ENCODE measurements around the gene TBC1D9B. TPM values are rescaled to one million over a fixed set of nuclear protein-coding genes. Genes with fewer than 3 reads are reported as not detected.

The TBC1D9B gene
- total RNA-seq: 62.9 TPM

DNA sequence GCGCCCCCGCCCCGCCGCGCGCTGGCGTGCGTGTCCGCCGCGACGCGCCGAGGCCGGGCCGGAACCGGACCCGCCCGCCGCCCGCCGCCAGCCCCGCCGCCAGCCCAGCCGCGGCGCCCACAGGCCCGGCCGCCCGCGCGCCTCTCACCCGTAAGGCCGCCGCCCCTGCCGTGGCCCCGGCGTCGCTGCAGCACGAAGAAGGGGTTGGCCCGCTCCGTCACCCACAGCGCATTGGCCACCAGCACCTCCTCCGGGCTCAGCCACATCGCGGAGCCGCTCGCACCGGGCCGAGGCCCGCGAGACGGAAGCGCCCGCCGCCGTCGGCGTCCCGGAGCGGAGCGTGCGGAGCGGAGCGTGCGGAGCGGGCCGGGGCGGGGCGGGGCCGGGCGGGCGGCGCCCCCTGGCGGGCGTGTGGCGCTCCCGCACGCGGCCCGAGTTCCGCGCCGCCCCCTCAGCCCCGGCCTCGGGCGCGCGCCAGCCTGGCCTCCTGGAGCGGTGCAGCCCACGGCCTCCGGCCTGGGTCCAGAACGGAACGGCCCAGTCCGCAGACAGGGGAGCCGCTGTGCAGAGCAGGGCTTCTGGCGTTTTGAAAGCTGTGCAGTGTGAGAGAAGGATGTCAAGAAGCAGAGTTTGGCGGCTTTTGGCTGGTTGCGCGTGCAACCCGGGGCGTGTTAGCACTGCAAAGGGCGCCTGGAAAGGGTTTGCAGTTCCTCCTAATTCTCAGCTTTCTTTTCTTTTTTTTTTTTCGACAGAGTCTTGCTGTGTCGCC lies at the start of gene TBC1D9B:
Gene TBC1D9B (minus strand): TSS at position 342 of the 769 bp plus-strand sequence. CDS start 76 bp downstream, at position 266.

DNA sequence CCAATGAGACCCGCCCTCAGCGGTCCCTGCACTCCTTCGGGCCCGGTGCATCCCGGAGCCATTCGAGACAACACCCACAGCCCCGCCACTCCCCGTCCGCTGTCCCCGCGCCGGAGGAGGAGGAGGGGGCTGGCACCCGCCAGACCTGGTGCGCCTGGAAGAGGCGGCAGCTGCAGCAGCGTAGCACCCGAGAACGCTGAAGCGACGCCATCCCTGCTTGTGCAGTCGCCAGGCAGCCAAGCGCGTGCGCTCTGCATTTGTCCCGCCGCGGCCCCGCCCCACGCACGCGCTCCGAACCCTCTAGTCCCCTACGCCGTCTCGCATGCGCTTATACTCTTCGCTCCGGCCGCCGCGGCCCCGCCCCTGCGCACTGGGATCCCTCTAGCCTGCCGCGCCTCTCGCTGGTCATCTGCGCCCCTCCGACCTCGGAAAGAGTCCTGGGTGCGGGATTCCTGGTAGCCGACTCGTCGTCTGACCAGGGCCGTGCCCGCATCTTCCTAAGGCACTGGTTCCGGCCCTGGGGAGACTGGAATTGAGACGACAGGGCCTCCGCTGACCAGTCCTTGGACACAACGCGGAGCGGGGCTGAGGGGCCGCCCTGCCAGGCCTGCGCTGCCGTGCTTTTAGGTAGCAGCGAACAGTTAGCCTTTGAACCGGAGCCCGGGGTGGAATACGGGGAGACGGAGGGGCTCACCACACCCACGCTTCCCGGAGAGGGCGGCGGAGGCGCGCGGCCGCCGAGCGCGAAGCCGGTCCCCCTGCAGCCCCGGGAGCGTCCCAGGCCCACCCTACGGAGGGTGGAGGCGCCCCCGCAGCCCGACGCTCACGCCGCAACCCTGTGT lies 48.9 kb downstream of the TBC1D9B start, which contains the start of gene MRNIP:
Gene MRNIP (minus strand): TSS at position 232 of the 842 bp plus-strand sequence. CDS start 21 bp downstream, at position 211.

DNA sequence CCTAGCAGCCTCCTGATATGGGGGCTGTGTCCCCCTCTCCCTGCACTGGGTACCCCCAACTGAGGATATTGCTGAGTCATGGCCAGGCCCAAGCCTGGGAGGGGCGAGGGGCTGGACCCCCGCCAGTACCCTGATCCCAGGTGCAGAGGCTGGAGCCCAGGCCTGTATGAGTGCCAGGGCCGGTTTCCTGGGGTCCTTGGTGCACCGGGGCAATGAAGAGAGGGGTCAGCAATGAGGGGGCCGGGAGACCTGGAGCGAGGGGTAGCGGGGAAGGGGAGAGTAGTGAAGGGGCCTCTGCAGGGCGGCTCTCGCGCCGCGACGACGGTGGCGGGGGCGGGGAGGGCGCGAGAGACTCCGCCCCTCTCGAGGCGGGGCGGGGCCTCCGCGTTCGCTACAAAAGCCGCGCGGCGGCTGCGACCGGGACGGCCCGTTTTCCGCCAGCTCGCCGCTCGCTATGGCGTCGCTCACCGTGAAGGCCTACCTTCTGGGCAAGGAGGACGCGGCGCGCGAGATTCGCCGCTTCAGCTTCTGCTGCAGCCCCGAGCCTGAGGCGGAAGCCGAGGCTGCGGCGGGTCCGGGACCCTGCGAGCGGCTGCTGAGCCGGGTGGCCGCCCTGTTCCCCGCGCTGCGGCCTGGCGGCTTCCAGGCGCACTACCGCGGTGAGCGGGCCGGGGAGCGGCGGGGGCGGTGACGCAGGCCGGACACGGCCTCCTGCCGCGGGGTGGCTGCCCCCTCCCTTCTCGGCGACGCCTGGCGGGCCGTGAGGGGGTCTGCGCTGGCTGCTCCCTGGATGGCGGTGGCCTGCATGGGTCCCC lies 87.0 kb downstream of the TBC1D9B start, which contains the start of gene SQSTM1:
Gene SQSTM1 (plus strand): TSS at position 423 of the 815 bp plus-strand sequence. CDS start 32 bp downstream, at position 455.

Other genes starting within 250 kb of the TBC1D9B start
- gene CBY3, start 226.9 kb downstream of the TBC1D9B start, total RNA-seq: not detected
- 459 TPM for gene CANX, start 208.9 kb downstream of the TBC1D9B start, total RNA-seq
- 33.5 TPM for gene MAML1, start 175.1 kb downstream of the TBC1D9B start, total RNA-seq
- 1.1 TPM for gene LTC4S, start 113.9 kb downstream of the TBC1D9B start, total RNA-seq
- gene MGAT4B, start 101.0 kb downstream of the TBC1D9B start, total RNA-seq: 67.3 TPM
- 122 TPM for gene SQSTM1, start 87.0 kb downstream of the TBC1D9B start, total RNA-seq
- gene MRNIP, start 49.1 kb downstream of the TBC1D9B start, total RNA-seq: 55.3 TPM
- 89.7 TPM for gene RNF130, start 163.9 kb upstream of the TBC1D9B start, total RNA-seq

Measured in camera-type eye (tissue), 1 donor.